Stomach (tissue), 9 donors: Measurements from ENCODE around the gene ITGB3. TPM values are rescaled to one million over a fixed set of nuclear protein-coding genes. Genes with fewer than 3 reads are reported as not detected.
A peak's percentile ranks its signal among the peaks of the same experiment; 100 is the strongest.
"Not testable (repeated sequence)": the region's sequence is repeated elsewhere in the genome, so short reads cannot be mapped to it uniquely, and the experiment has no call there.

Source experiments
- DNase-seq, 2 donors: peaks; one replicate each; pipeline versions ENCODE4 v3.0.0 to v3.0.0-alpha.2; 2013 to 2019
- H3K27ac ChIP-seq, 5 donors: fragments of 200-600 bp in 4 of 5; sonication (generic) in 4 of 5; one replicate each; pipeline ENCODE4 v1.5.1; 2013 to 2019; ENCODE audit warnings: mild to moderate bottlenecking in 1 of 5, moderate library complexity in 1 of 5
- H3K27me3 ChIP-seq, 3 donors: fragments of 200-600 bp; sonication (generic); one replicate each; pipeline ENCODE4 v1.5.1; 2017 to 2019; ENCODE audit warnings: mixed run types in 1 of 3
- H3K36me3 ChIP-seq, 4 donors: fragments of 200-600 bp; sonication (generic); 1 replicate in 3 of 4; 2 replicates in 1 of 4; pipeline ENCODE4 v1.5.1; 2016 to 2019
- H3K4me1 ChIP-seq, 4 donors: fragments of 200-600 bp; sonication (generic); one replicate each; pipeline ENCODE4 v1.5.1; 2016 to 2019
- H3K4me3 ChIP-seq, 4 donors: fragments of 200-600 bp; sonication (generic) in 3 of 4; one replicate each; pipeline ENCODE4 v1.5.1; 2016 to 2019; ENCODE audit warnings: mild to moderate bottlenecking in 1 of 4
- H3K9me3 ChIP-seq, 4 donors: fragments of 200-600 bp; sonication (generic); one replicate each; pipeline ENCODE4 v1.5.1; 2016 to 2019
- CTCF ChIP-seq, 7 experiments: fragments of 450-650 bp in 4 of 7; fragments of 200-600 bp in 3 of 7; sonication (generic) in 3 of 7; IDR thresholded peaks; one replicate each; pipeline ENCODE4 v1.5.1; 2016 to 2019; ENCODE audit warnings: antibody characterized with exemption in 7 of 7, control low read depth in 2 of 7, mild to moderate bottlenecking in 1 of 7
- EP300 ChIP-seq: sonication (generic); formaldehyde crosslinking; IDR thresholded peaks from one replicate; pipeline ENCODE4 v1.6.1; 2017; ENCODE audit warnings: antibody characterized with exemption
- POLR2A ChIP-seq, 4 donors: fragments of 450-650 bp; IDR thresholded peaks; one replicate each; pipeline ENCODE4 v1.6.1; 2016; ENCODE audit warnings: antibody characterized with exemption in 4 of 4, control low read depth in 2 of 4, mild to moderate bottlenecking in 1 of 4, moderate library complexity in 1 of 4
- POLR2AphosphoS5 ChIP-seq, 3 donors: sonication (generic); formaldehyde crosslinking; IDR thresholded peaks; one replicate each; pipeline ENCODE4 v1.6.1; 2016; ENCODE audit warnings: antibody characterized with exemption in 3 of 3
- WGBS, 5 donors: extraction: QIAGEN DNeasy Blood & Tissue Kit in 3 of 5; methylation state at CpG; one replicate each; pipeline versions ENCODE4 v1.1.5 to v1.1.7; 2013 to 2018; 5-methylcytosine and 5-hydroxymethylcytosine counted together
- intact Hi-C: fragments of 100-400 bp; cut with DNase I; formaldehyde crosslinking; loops from one replicate; pipeline ENCODE4 v1.15.1; 2023; ENCODE audit warnings: low total_unique reads
- polyA plus RNA-seq, 3 donors: library from polyadenylated mRNA; stranded (reverse); fragments of 200-250 nt; gene quantifications; one replicate each; pipeline ENCODE4 v1.2.3, GENCODE V29; 2013
- total RNA-seq, 5 donors: library from RNA; depleted of rRNA; stranded (reverse); fragments of >200 nt; gene quantifications; one replicate each; pipeline versions ENCODE4 v1.1.0 to v1.2.3, GENCODE V29; 2014 to 2016
- donor health status: healthy with polysubstance abuse.
- donor health status: Bipolar disorder and iron deficiency.
- donor health status: healthy.

The ITGB3 gene
- total and polyA plus RNA-seq, 8 donors, result 1.0 to 29.8 (median 7.1) TPM; not detected in 1

DNA sequence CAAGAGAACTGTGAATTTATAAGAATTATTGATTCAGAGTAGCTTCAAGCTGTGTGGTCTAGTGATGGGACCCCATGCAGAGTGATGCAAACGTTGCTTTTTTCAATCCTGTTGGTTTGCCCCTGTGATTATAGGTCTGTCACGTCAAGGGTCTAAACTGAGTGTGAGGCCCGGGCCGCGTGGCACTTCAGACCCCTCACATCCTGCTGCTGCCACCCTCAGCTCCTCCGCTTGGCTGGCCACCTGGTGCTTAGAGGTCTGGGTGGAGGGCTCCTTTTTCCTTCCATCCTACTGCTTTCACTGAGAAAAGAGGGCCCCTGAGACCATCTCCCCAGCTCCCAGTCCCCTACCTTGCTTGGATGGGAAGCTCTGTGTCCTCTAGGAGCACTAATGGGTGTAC, 32.5 kb upstream of the ITGB3 start:
- 83 to 92% (median 88%) methylated on average over 6 of the region's 6 CpGs for WGBS, 5 donors

DNA sequence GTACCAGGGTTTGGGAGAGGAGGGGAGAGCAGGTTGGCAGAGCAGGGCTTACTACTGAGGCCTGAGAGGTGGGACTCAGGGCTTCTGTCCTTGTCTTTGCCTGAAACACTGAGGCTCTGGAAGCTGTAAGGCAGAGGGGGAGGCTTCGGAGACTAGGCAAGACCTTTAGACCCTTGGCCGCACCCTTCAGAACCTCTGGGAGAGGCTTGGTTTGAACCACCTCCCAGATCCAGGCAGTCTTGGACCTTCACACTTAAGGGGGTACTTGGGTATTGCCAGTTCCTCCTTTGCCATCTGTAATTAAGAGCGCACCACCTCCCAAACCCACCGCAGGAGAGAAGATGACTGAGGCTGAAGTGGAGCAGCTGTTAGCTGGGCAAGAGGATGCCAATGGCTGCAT, 31.6 kb upstream of the ITGB3 start:
- no peak for TF ChIP-seq POLR2A (IDR thresholded peaks at IDR 0.05)
- TF ChIP-seq EP300, result no peak
- TF ChIP-seq POLR2AphosphoS5 (IDR thresholded peaks at IDR 0.05), result no peak
- no peak for TF ChIP-seq CTCF (IDR thresholded peaks at IDR 0.05)
- no peak overlapping the region for H3K27ac ChIP-seq
- H3K9me3 ChIP-seq, result no peaks in the 10 kb centered on the region
- 85 to 98% (median 93%) methylated on average over 4 of the region's 4 CpGs for WGBS, 5 donors
- intact Hi-C loops, result no loop called here
- DNase-seq, result no peak
- H3K27me3 ChIP-seq, result no peaks in the 10 kb centered on the region
- no peaks in the 10 kb centered on the region for H3K36me3 ChIP-seq
- H3K4me1 ChIP-seq, result peaks cover 35 to 66% (median 48%) of the 10 kb centered on the region in 4 donors
- no peak overlapping the region for H3K4me3 ChIP-seq

More for the DNA sequence above, 32.5 kb upstream of the ITGB3 start:
- H3K9me3 ChIP-seq, result no peaks in the 10 kb centered on the region
- no peak overlapping the region for H3K4me3 ChIP-seq
- DNase-seq, result no peak
- TF ChIP-seq EP300 (no peak), POLR2AphosphoS5 (IDR thresholded peaks at IDR 0.05) (no peak), POLR2A (IDR thresholded peaks at IDR 0.05) (no peak), CTCF (IDR thresholded peaks at IDR 0.05) (no peak)
- H3K36me3 ChIP-seq, result no peaks in the 10 kb centered on the region
- peaks cover 32 to 59% (median 44%) of the 10 kb centered on the region in 4 donors for H3K4me1 ChIP-seq
- no peak overlapping the region for H3K27ac ChIP-seq
- no peaks in the 10 kb centered on the region for H3K27me3 ChIP-seq
- intact Hi-C loops, result no loop called here

- H3K27ac ChIP-seq, result peak overlapping the region; percentile 11 to 91 (median 81)
- intact Hi-C loops, result no loop called here
- 65 to 83% (median 78%) methylated on average over 3 of the region's 3 CpGs for WGBS, 5 donors
Measured at GRCh38 chr17:47223007-47223406, 30.6 kb upstream of the ITGB3 start.

GRCh38 chr17:47223460-47223859, 30.2 kb upstream of the ITGB3 start:
- H3K4me3 ChIP-seq, result no peak overlapping the region
- no peaks in the 10 kb centered on the region for H3K36me3 ChIP-seq
- WGBS, 5 donors, result 34 to 65% (median 37%) methylated on average over 5 of the region's 5 CpGs
- H3K9me3 ChIP-seq, result no peaks in the 10 kb centered on the region
- peaks cover 35 to 64% (median 48%) of the 10 kb centered on the region in 4 donors for H3K4me1 ChIP-seq
- DNase-seq, result peak; percentile 54 to 57
- no peaks in the 10 kb centered on the region for H3K27me3 ChIP-seq
- TF ChIP-seq CTCF (IDR thresholded peaks at IDR 0.05), result no peak
- peak in 1 of 3 donors; percentile 34 for TF ChIP-seq POLR2AphosphoS5 (IDR thresholded peaks at IDR 0.05)
- intact Hi-C loops, result no loop called here
- H3K27ac ChIP-seq, result peak overlapping the region; percentile 11 to 91 (median 81)

More at GRCh38 chr17:47223007-47223406, 30.6 kb upstream of the ITGB3 start:
- TF ChIP-seq POLR2AphosphoS5 (IDR thresholded peaks at IDR 0.05), result no peak
- no peak for TF ChIP-seq EP300
- TF ChIP-seq POLR2A (IDR thresholded peaks at IDR 0.05), result no peak
- no peak for TF ChIP-seq CTCF (IDR thresholded peaks at IDR 0.05)
- no peak for DNase-seq
- no peak overlapping the region for H3K4me3 ChIP-seq
- no peaks in the 10 kb centered on the region for H3K9me3 ChIP-seq
- H3K4me1 ChIP-seq, result peaks cover 35 to 66% (median 48%) of the 10 kb centered on the region in 4 donors
- H3K27me3 ChIP-seq, result no peaks in the 10 kb centered on the region
- H3K36me3 ChIP-seq, result no peaks in the 10 kb centered on the region

DNA sequence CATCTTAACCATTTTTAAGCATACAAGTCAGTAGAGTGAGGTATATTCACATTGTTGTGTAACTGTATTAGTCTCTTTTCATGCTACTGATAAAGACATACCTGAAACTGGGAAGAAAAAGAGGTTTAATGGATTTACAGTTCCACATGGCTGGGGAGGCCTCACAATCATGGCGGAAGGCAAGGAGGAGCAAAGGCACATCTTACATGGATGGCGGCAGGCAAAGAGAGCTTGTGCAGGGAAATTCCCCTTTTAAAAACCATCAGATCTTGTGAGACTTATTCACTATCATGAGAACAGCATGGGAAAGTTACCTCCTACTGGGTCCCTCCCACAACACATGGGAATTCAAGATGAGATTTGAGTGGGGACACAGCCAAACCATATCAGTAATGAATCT, 29.6 kb upstream of the ITGB3 start:
- H3K27me3 ChIP-seq, intact Hi-C loops, H3K36me3 ChIP-seq, H3K9me3 ChIP-seq, DNase-seq, H3K4me3 ChIP-seq: not testable (repeated sequence)
- Histone ChIP-seq H3K4me1 (peaks cover 35 to 58% (median 45%) of the 10 kb centered on the region in 4 donors), H3K27ac (peak overlapping the region; percentile 44 to 91 (median 81))
- 94 to 100% (median 100%) methylated on average over 2 of the region's 2 CpGs for WGBS, 5 donors
